Hepatocyte (in vitro differentiated cells): ENCODE results near the gene RXFP4. TPM values are rescaled to one million over a fixed set of nuclear protein-coding genes. Genes with fewer than 3 reads are reported as not detected.
A peak's percentile ranks its signal among the peaks of the same experiment; 100 is the strongest.

ENCODE experiments used
- DNase-seq: peaks from one replicate; pipeline ENCODE4 v3.0.0-alpha.2; 2016; ENCODE audit warnings: low spot score
- H2AFZ ChIP-seq: fragments of 200-600 bp; sonication (generic); 2 replicates; pipeline ENCODE4 v1.6.0; 2016; ENCODE audit warnings: antibody characterized with exemption, mild to moderate bottlenecking
- H3K27ac ChIP-seq: fragments of 200-600 bp; sonication (generic); 2 replicates; pipeline ENCODE4 v1.5.1; 2016; ENCODE audit warnings: mild to moderate bottlenecking
- H3K27me3 ChIP-seq: fragments of 200-600 bp; sonication (generic); 2 replicates; pipeline ENCODE4 v1.6.1; 2016
- H3K36me3 ChIP-seq: fragments of 200-600 bp; sonication (generic); replicated peaks from 2 replicates; pipeline ENCODE4 v1.5.1; 2016; ENCODE audit warnings: low read depth; ENCODE audit not compliant: insufficient read depth
- H3K4me1 ChIP-seq: fragments of 200-600 bp; sonication (generic); 2 replicates; pipeline ENCODE4 v1.5.1; 2016; ENCODE audit warnings: mild to moderate bottlenecking, moderate library complexity; ENCODE audit not compliant: insufficient read depth
- H3K4me2 ChIP-seq: fragments of 200-600 bp; sonication (generic); 2 replicates; pipeline ENCODE4 v1.6.0; 2016
- H3K4me3 ChIP-seq: fragments of 200-600 bp; sonication (generic); 2 replicates; pipeline ENCODE4 v1.5.1; 2016; ENCODE audit warnings: mild to moderate bottlenecking
- H3K79me2 ChIP-seq: fragments of 200-600 bp; sonication (generic); 2 replicates; pipeline ENCODE4 v1.6.0; 2017; ENCODE audit warnings: mild to moderate bottlenecking
- H3K9me2 ChIP-seq: fragments of 200-600 bp; sonication (generic); replicated peaks from 2 replicates; pipeline ENCODE4 v1.6.0; 2017; ENCODE audit warnings: mild to moderate bottlenecking; ENCODE audit not compliant: insufficient read depth
- H3K9me3 ChIP-seq: fragments of 200-600 bp; sonication (generic); 2 replicates; pipeline ENCODE4 v1.5.1; 2016; ENCODE audit warnings: low read depth, mild to moderate bottlenecking
- H4K20me1 ChIP-seq: fragments of 200-600 bp; sonication (generic); 2 replicates; pipeline ENCODE4 v1.6.0; 2016; ENCODE audit warnings: mild to moderate bottlenecking; ENCODE audit not compliant: insufficient read depth, poor library complexity, severe bottlenecking
- EZH2 ChIP-seq: fragments of 200-600 bp; sonication (generic); IDR thresholded peaks from 2 replicates; pipeline ENCODE4 v1.6.1; 2016; ENCODE audit warnings: antibody characterized with exemption, mild to moderate bottlenecking, borderline replicate concordance
- EZH2phosphoT487 ChIP-seq: fragments of 200-600 bp; sonication (generic); IDR thresholded peaks from one replicate; pipeline ENCODE4 v1.6.1; 2018; ENCODE audit warnings: antibody characterized with exemption, mild to moderate bottlenecking, low read depth, moderate library complexity; ENCODE audit not compliant: unreplicated experiment, severe bottlenecking
- WGBS: methylation state at CpG from one replicate; pipeline ENCODE4 v1.1.6; 2016; ENCODE audit warnings: low lambda C conversion rate; ENCODE audit errors: missing lambda C conversion rate; 5-methylcytosine and 5-hydroxymethylcytosine counted together
- polyA plus RNA-seq: library from polyadenylated mRNA; unstranded; fragments of >200 nt; fragmentation: Nextera tagmentation; extraction: Ambion mirVana; gene quantifications from 2 replicates; pipeline ENCODE4 v1.2.1, GENCODE V29; 2016
- total RNA-seq: library from RNA; depleted of rRNA; stranded (reverse); fragments of >200 nt; gene quantifications from 2 replicates; pipeline ENCODE4 v1.2.3, GENCODE V29; 2014
- TF ChIP-seq, protein P1 (sequence below): fragments of 200-600 bp; sonication (generic); IDR thresholded peaks from 2 replicates; pipeline ENCODE4 v1.5.1; 2016; ENCODE audit warnings: antibody characterized with exemption, mild to moderate bottlenecking; ENCODE audit not compliant: poor library complexity

Gene RXFP4
- total and polyA plus RNA-seq, 2 experiments from 2014 or later = 0.83 TPM; not detected in 1

GRCh38 chr1:155932487-155932886 lies 9.0 kb upstream of the RXFP4 start:
- Histone ChIP-seq H4K20me1 (peaks cover 34% of the 10 kb centered on the region), H3K9me2 (no peaks in the 10 kb centered on the region), H3K27me3 (no peaks in the 10 kb centered on the region), H3K4me3 (peak overlapping the region; percentile 85), H3K27ac (no peak overlapping the region), H3K36me3 (peaks cover 6% of the 10 kb centered on the region), H3K9me3 (no peaks in the 10 kb centered on the region), H3K4me1 (peaks cover 26% of the 10 kb centered on the region), H2AFZ (no peak overlapping the region), H3K79me2 (peaks cover 62% of the 10 kb centered on the region), H3K4me2 (peak overlapping the region; percentile 95)
- TF ChIP-seq, protein P1, sequence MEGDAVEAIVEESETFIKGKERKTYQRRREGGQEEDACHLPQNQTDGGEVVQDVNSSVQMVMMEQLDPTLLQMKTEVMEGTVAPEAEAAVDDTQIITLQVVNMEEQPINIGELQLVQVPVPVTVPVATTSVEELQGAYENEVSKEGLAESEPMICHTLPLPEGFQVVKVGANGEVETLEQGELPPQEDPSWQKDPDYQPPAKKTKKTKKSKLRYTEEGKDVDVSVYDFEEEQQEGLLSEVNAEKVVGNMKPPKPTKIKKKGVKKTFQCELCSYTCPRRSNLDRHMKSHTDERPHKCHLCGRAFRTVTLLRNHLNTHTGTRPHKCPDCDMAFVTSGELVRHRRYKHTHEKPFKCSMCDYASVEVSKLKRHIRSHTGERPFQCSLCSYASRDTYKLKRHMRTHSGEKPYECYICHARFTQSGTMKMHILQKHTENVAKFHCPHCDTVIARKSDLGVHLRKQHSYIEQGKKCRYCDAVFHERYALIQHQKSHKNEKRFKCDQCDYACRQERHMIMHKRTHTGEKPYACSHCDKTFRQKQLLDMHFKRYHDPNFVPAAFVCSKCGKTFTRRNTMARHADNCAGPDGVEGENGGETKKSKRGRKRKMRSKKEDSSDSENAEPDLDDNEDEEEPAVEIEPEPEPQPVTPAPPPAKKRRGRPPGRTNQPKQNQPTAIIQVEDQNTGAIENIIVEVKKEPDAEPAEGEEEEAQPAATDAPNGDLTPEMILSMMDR = no peak
- TF ChIP-seq EZH2 = no peak
- no peak for TF ChIP-seq EZH2phosphoT487
- WGBS = 87% methylated on average over 5 of the region's 5 CpGs
- no peak for DNase-seq

- H3K27me3 ChIP-seq = no peaks in the 10 kb centered on the region
- WGBS = 6% methylated on average over 10 of the region's 10 CpGs
- H3K4me3 ChIP-seq = peak overlapping the region; percentile 85
- no peaks in the 10 kb centered on the region for H3K9me2 ChIP-seq
- H3K79me2 ChIP-seq = peaks cover 53% of the 10 kb centered on the region
- peaks cover 26% of the 10 kb centered on the region for H3K4me1 ChIP-seq
- H3K27ac ChIP-seq = peak overlapping the region; percentile 85
- H3K9me3 ChIP-seq = no peaks in the 10 kb centered on the region
- peaks cover 34% of the 10 kb centered on the region for H4K20me1 ChIP-seq
- no peak for DNase-seq
- H3K36me3 ChIP-seq = peaks cover 6% of the 10 kb centered on the region
- TF ChIP-seq, protein P1 = no peak
- TF ChIP-seq EZH2phosphoT487 = no peak
- no peak for TF ChIP-seq EZH2
- H2AFZ ChIP-seq = no peak overlapping the region
- peak overlapping the region; percentile 95 for H3K4me2 ChIP-seq
Observed at GRCh38 chr1:155933591-155934096, 7.8 kb upstream of the RXFP4 start.

DNA sequence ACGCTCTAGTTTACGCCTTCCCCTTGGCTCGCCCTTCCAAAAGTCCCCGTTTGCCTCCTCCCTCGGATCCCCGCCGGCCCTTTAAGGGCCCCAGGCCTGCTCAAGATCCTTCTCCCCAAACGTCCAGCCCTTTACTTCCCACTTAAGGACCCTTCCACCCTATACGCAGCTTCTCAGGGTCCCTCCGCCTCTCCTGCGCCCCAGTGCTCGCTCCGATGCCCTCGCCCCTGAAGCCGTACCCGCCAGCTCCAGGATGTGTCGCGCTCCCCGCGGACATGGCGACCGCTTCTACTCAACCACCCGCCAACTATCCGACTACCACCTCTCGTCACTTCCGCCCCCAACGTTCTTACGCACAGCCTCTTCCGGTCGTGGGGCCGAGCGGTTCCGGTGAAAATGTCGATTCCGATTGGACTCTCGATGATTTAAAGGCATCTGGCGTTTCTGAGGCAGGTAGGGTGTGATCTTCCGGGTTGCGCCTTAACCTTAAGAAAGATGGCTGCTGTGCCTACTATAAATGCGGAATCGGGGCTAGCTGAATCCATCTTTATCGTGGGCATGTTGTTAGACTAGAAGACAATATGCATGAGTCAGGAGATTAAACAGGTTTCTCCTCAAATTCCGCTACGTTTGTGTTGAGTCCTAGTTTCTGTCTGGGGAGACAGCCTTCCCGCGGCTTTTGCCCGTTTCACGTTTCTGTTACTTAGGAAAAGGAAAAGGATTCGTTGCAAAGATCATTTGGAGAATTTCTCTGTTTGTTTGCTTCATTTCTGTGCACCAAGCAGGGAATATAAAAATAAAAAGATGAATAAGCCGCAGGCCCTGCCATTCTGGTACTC lies 7.1 kb upstream of the RXFP4 start, which contains the start of gene KHDC4:
Gene KHDC4, minus strand, starts transcription at position 317 of the 839 bp plus-strand sequence. Its CDS starts 40 bp downstream, at position 277.
- no peaks in the 10 kb centered on the region for H3K9me3 ChIP-seq
- peaks cover 6% of the 10 kb centered on the region for H3K36me3 ChIP-seq
- no peaks in the 10 kb centered on the region for H3K27me3 ChIP-seq
- H3K4me3 ChIP-seq = peak within 1 kb of the TSS; percentile 85
- DNase-seq = peak; percentile 98
- no peaks in the 10 kb centered on the region for H3K9me2 ChIP-seq
- TF ChIP-seq, protein P1 = no peak
- TF ChIP-seq EZH2 (no peak), EZH2phosphoT487 (no peak)
- 2% methylated on average over 50 of the region's 50 CpGs for WGBS
- H4K20me1 ChIP-seq = peaks cover 34% of the 10 kb centered on the region
- peaks cover 26% of the 10 kb centered on the region for H3K4me1 ChIP-seq
- peak within 1 kb of the TSS; percentile 90 for H3K27ac ChIP-seq
- peak within 1 kb of the TSS; percentile 57 for H2AFZ ChIP-seq
- H3K4me2 ChIP-seq = peak within 1 kb of the TSS; percentile 95
- H3K79me2 ChIP-seq = peaks cover 48% of the 10 kb centered on the region
